Adipocyte (in vitro differentiated cells): ENCODE measurements around the gene MTHFR.

Experiments
- DNase-seq: peaks from one replicate; pipeline ENCODE4 v3.0.0-alpha.2; 2015; ENCODE audit warnings: low read depth
- H3K27me3 ChIP-seq: replicated peaks from 2 replicates; pipeline ENCODE4 v1.7.0; 2013; ENCODE audit warnings: mild to moderate bottlenecking, low read length, moderate library complexity; ENCODE audit not compliant: control insufficient read depth, insufficient read depth
- H3K36me3 ChIP-seq: 2 replicates; pipeline ENCODE4 v1.7.0; 2013; ENCODE audit warnings: low read length, mild to moderate bottlenecking, moderate library complexity; ENCODE audit not compliant: control insufficient read depth, insufficient read depth, severe bottlenecking
- H3K4me1 ChIP-seq: 2 replicates; pipeline ENCODE4 v1.7.0; 2013; ENCODE audit warnings: mild to moderate bottlenecking, low read length, moderate library complexity; ENCODE audit not compliant: control insufficient read depth, insufficient read depth
- H3K4me3 ChIP-seq: 2 replicates; pipeline ENCODE4 v1.7.0; 2013; ENCODE audit warnings: mild to moderate bottlenecking, low read length, moderate library complexity
- H3K9ac ChIP-seq: 2 replicates; pipeline ENCODE4 v1.7.0; 2013; ENCODE audit warnings: mild to moderate bottlenecking, low read length, moderate library complexity
- H3K9me3 ChIP-seq: 2 replicates; pipeline ENCODE4 v1.7.0; 2013; ENCODE audit warnings: mild to moderate bottlenecking, low read length, moderate library complexity; ENCODE audit not compliant: control insufficient read depth

The MTHFR gene

DNA sequence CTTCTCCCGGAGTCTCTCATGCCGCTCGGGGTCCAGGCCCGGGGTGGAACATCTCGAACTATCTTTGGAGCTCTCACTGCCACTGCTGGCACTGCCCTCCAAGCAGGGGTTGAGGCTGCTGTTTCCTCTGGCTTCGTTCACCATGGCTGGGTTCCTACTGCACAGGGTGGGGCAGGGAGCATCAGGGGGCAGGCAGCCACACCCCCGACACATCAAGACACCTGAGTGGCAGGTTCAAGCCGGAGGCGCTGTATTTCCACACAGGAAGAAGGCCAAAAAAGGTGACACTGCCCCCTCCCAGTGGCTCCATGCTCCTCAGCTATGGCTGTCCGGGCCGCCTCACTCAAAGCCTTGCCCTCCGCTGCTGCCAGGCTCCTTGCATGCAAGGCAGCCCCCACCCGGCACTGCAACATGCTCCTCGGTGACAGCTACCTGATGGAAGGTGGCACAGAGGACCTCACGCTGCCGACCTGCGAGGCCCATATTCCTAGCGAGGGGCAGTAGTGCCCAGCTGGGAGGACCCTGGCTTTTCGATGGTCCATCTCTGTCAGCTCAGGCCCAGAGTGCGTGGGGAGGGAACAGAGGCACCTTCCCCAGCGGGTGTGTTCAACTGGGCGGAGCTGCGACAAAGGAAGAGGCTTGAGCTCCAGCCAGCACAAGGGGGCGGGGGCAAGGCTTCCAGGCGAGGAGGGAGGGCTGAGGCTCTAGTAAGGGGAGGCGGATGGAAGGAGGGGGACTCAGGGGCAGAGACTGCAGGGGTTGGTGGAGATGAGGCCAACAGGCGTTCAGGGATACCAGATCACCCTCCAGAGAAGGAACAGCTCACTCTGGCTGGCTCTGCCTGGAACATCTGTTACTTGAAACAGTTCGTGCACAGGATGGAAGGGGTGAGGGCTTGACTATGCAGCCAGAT, 2.5 kb downstream of the MTHFR start:
- Histone ChIP-seq H3K4me3 (peak overlapping the region; percentile 95), H3K27me3 (no peaks in the 10 kb centered on the region), H3K36me3 (peaks cover 26% of the 10 kb centered on the region), H3K9ac (peak overlapping the region; percentile 91), H3K4me1 (peaks cover 50% of the 10 kb centered on the region), H3K9me3 (no peaks in the 10 kb centered on the region)
- DNase-seq, result peak; percentile 98

DNA sequence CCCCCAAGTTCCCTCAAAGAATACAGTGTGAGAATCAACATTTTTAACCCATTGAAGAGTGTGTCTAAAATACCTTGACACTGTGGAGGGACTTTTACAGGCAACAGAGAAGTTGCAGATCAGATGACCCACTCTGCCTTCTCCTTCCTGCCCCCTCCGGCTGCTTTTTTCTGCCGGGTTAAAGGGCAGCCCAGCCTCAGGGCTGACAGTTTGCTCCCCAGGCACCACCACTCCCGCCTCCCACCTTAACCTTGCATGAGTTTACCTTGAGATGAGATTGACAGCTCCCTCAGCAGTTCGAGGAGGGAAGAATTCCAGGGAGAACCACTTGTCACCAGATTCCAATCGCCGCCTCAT, 3.2 kb downstream of the MTHFR start:
- peaks cover 50% of the 10 kb centered on the region for H3K4me1 ChIP-seq
- H3K27me3 ChIP-seq, result no peaks in the 10 kb centered on the region
- peak; percentile 43 for DNase-seq
- H3K9ac ChIP-seq, result peak overlapping the region; percentile 91
- peak overlapping the region; percentile 95 for H3K4me3 ChIP-seq
- peaks cover 24% of the 10 kb centered on the region for H3K36me3 ChIP-seq
- no peaks in the 10 kb centered on the region for H3K9me3 ChIP-seq

- Histone ChIP-seq H3K9me3 (no peaks in the 10 kb centered on the region), H3K4me3 (peak overlapping the region; percentile 16), H3K36me3 (peaks cover 27% of the 10 kb centered on the region), H3K4me1 (peaks cover 52% of the 10 kb centered on the region), H3K9ac (no peak overlapping the region), H3K27me3 (no peaks in the 10 kb centered on the region)
- no peak for DNase-seq
Observed at GRCh38 chr1:11800756-11801433, 4.9 kb downstream of the MTHFR start.

GRCh38 chr1:11800391-11800755, 5.4 kb downstream of the MTHFR start:
- Histone ChIP-seq H3K4me1 (peaks cover 52% of the 10 kb centered on the region), H3K4me3 (no peak overlapping the region), H3K9me3 (no peaks in the 10 kb centered on the region), H3K36me3 (peaks cover 33% of the 10 kb centered on the region), H3K9ac (no peak overlapping the region), H3K27me3 (no peaks in the 10 kb centered on the region)
- no peak for DNase-seq

DNA sequence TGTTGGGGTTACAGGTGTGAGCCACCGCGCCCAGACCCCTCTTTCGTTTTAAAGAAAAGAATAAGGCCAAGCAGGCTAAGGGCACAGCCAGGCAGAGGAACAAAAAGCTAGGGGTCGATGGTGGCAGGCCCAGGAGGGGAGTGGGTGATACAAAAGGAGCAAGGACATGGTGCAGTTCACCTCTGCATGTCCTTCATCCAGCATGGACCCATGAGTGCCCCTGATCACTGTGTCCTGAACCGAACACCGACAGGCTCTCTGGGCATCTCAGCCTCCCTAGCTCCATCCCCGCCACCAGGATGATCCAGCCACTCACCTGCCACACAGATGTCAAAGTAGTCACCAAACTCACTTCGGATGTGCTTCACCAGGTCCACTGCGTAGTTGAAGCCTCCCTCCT, 5.9 kb downstream of the MTHFR start:
- DNase-seq, result no peak
- Histone ChIP-seq H3K27me3 (no peaks in the 10 kb centered on the region), H3K9ac (no peak overlapping the region), H3K4me3 (no peak overlapping the region), H3K36me3 (peaks cover 37% of the 10 kb centered on the region), H3K4me1 (peaks cover 52% of the 10 kb centered on the region), H3K9me3 (no peaks in the 10 kb centered on the region)

GRCh38 chr1:11799099-11799498, 6.7 kb downstream of the MTHFR start:
- DNase-seq, result no peak
- Histone ChIP-seq H3K4me1 (peaks cover 47% of the 10 kb centered on the region), H3K4me3 (no peak overlapping the region), H3K36me3 (peaks cover 45% of the 10 kb centered on the region), H3K9me3 (no peaks in the 10 kb centered on the region), H3K27me3 (no peaks in the 10 kb centered on the region), H3K9ac (no peak overlapping the region)

GRCh38 chr1:11797525-11798216, 8.1 kb downstream of the MTHFR start:
- Histone ChIP-seq H3K9me3 (no peaks in the 10 kb centered on the region), H3K9ac (peak overlapping the region; percentile 20), H3K4me1 (peaks cover 35% of the 10 kb centered on the region), H3K27me3 (no peaks in the 10 kb centered on the region), H3K4me3 (no peak overlapping the region), H3K36me3 (peaks cover 54% of the 10 kb centered on the region)
- no peak for DNase-seq

GRCh38 chr1:11796036-11796828, 9.5 kb downstream of the MTHFR start:
- Histone ChIP-seq H3K4me1 (peaks cover 39% of the 10 kb centered on the region), H3K4me3 (no peak overlapping the region), H3K27me3 (no peaks in the 10 kb centered on the region), H3K36me3 (peaks cover 59% of the 10 kb centered on the region), H3K9ac (peak overlapping the region; percentile 57), H3K9me3 (no peaks in the 10 kb centered on the region)
- DNase-seq, result no peak

- no peak for DNase-seq
- Histone ChIP-seq H3K27me3 (no peaks in the 10 kb centered on the region), H3K4me3 (no peak overlapping the region), H3K9me3 (no peaks in the 10 kb centered on the region), H3K9ac (no peak overlapping the region), H3K36me3 (peaks cover 51% of the 10 kb centered on the region), H3K4me1 (peaks cover 47% of the 10 kb centered on the region)
Observed at GRCh38 chr1:11795238-11795890, 10.4 kb downstream of the MTHFR start.

DNA sequence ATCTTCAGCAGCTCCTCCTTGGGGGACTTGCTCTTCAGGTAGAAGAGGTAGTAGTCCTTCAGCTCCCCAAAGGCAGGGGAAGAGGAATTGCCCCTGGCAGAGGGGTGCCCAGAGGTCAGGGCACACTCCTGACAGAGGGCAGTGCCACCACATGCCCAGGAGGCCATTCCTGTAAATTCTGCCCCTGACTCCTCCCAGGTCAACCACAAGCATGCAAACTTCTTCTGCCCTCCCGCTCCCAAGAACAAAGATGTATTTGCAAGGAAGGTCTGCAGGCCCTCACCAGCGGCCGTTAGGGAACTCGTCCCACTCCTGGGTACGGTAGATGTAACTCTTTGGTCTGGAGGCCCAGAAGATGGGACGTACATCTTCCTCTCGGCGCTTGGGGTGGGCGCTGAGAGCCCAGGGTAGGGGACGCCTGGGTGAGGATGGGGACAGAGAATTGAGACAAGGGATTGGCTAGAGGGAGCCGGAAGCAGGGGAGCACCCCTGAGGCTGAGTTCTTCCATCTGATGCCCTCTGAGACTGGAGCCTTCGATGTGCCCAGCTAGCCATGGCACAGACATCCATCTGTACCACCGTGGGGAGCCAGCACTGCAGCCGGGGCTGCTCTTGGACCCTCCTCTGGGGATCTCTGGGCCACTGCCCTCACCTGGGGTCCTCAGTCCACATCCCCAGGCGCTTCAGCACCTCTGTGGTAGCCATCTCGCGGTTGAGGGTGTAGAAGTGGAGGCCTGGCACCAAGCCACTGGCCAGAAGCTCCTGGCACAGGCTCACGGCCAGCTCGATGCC, 11.1 kb downstream of the MTHFR start:
- peaks cover 54% of the 10 kb centered on the region for H3K4me1 ChIP-seq
- no peaks in the 10 kb centered on the region for H3K9me3 ChIP-seq
- no peaks in the 10 kb centered on the region for H3K27me3 ChIP-seq
- peaks cover 44% of the 10 kb centered on the region for H3K36me3 ChIP-seq
- no peak overlapping the region for H3K4me3 ChIP-seq
- no peak overlapping the region for H3K9ac ChIP-seq
- no peak for DNase-seq
